ENCODE measurements around the gene LRRC36. TPM values are rescaled to one million over a fixed set of nuclear protein-coding genes. Genes with fewer than 3 reads are reported as not detected.

LRRC36 gene
- total RNA-seq, 1 donor from 2014 or later = 0.69 TPM

DNA sequence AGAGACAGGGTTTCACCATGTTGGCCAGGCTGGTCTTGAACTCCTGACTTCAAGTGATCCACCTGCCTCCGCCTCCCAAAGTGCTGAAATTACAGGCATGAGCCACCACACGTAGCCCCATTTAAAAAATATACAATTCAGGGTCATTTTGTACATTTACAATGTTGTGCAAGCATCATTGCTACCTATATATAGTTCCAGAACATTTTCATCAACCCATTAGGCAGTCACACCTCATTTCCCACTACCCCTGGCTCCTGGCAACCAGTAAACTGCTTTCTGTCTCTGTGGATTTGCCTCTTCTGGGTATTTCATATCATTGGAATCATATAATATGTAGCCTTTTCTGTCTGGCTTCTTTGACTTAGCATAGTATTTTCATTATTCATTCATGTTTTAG is 6.7 kb downstream of the LRRC36 start:
- intact Hi-C loops (cut with micrococcal nuclease) = no loop called here
- Mint-ChIP-seq H3K4me3 (no peak overlapping the region), H3K27ac (no peak overlapping the region), H3K27me3 (peaks cover 2% of the 10 kb centered on the region), H3K36me3 (ENCODE audit: low read depth) (no peaks in the 10 kb centered on the region), H3K9me3 (peaks cover 9% of the 10 kb centered on the region), H3K4me1 (no peaks in the 10 kb centered on the region)
- ATAC-seq (ENCODE audit: low read depth) = no peak
- POLR2A ChIA-PET = no interaction called here
- CTCF ChIA-PET = no interaction called here
- TF ChIP-seq, protein P1, sequence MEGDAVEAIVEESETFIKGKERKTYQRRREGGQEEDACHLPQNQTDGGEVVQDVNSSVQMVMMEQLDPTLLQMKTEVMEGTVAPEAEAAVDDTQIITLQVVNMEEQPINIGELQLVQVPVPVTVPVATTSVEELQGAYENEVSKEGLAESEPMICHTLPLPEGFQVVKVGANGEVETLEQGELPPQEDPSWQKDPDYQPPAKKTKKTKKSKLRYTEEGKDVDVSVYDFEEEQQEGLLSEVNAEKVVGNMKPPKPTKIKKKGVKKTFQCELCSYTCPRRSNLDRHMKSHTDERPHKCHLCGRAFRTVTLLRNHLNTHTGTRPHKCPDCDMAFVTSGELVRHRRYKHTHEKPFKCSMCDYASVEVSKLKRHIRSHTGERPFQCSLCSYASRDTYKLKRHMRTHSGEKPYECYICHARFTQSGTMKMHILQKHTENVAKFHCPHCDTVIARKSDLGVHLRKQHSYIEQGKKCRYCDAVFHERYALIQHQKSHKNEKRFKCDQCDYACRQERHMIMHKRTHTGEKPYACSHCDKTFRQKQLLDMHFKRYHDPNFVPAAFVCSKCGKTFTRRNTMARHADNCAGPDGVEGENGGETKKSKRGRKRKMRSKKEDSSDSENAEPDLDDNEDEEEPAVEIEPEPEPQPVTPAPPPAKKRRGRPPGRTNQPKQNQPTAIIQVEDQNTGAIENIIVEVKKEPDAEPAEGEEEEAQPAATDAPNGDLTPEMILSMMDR (IDR thresholded peaks at IDR 0.05) = no peak
- DNase-seq = no peak

DNA sequence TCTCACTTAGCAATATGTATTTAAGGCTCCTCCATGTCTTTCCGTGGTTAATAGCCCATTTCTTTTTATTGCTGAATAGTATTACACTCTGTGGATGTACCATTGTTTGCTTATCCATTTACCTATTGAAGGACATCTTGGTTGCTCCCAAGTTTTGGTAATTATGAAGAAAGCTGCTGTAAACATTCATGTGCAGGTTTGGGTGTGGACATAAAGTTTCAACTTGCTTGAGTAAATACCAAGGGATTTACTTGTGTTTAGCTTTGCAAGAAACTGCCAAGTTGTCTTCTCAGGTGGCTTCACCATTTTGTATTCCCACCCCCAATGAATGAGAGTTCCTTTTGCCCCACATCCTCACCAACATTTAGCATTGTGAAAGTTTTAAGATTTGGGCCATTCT is 9.5 kb downstream of the LRRC36 start:
- intact Hi-C loops (cut with micrococcal nuclease) = no loop called here
- TF ChIP-seq, protein P1 (IDR thresholded peaks at IDR 0.05) = no peak
- ChIA-PET POLR2A (no interaction called here), CTCF (no interaction called here)
- DNase-seq (no peak), ATAC-seq (ENCODE audit: low read depth) (no peak)
- H3K27ac Mint-ChIP-seq = no peak overlapping the region
- no peak overlapping the region for H3K4me3 Mint-ChIP-seq
- H3K27me3 Mint-ChIP-seq = peaks cover 5% of the 10 kb centered on the region
- H3K4me1 Mint-ChIP-seq = no peaks in the 10 kb centered on the region
- H3K9me3 Mint-ChIP-seq = peaks cover 9% of the 10 kb centered on the region
- no peaks in the 10 kb centered on the region for H3K36me3 Mint-ChIP-seq (ENCODE audit: low read depth)

DNA sequence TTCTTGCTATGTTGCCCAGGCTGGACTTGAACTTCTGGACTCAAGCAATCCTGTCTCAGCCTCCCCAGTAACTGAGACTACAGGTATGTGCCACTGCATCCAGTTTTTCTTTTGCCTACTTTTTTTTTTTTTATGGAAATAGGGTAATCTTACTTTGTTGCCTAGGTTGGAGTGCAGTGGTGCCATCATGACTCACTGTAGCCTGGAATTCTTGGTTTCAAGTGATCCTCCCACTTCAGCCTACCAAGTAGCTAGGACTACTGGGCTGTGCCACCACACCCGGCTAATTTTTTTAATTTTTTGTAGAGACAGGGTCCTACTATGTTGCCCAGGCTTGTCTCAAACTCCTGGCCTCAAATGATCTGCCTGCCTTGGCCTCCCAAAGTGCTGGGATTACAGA is 10.0 kb downstream of the LRRC36 start:
- H3K9me3 Mint-ChIP-seq = peaks cover 9% of the 10 kb centered on the region
- ATAC-seq (ENCODE audit: low read depth) = no peak
- H3K4me3 Mint-ChIP-seq = no peak overlapping the region
- H3K27ac Mint-ChIP-seq = no peak overlapping the region
- no peaks in the 10 kb centered on the region for H3K4me1 Mint-ChIP-seq
- peaks cover 5% of the 10 kb centered on the region for H3K27me3 Mint-ChIP-seq
- ChIA-PET CTCF (no interaction called here), POLR2A (no interaction called here)
- DNase-seq = no peak
- H3K36me3 Mint-ChIP-seq (ENCODE audit: low read depth) = no peaks in the 10 kb centered on the region
- intact Hi-C loops (cut with micrococcal nuclease) = no loop called here
- TF ChIP-seq, protein P1 (IDR thresholded peaks at IDR 0.05) = no peak

DNA sequence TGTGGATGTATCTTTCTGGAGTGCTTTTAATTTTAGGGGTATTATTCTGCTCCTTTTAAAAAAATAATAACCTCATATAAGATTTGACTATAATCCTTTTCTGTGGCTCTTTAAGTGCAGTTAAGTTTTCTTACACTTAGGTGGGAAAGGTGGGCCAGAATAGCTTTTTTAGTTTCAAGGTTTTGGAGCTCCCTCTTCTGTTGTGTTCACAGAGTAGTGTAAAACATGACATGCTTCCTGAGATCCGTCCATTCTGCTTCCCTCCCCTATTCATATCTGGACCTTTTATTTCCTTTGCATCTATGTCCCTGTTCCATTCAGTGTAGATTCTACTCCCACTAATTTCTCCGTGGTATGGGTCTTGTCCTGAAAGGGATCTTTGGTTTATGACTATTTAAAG is 12.8 kb downstream of the LRRC36 start:
- intact Hi-C loops (cut with micrococcal nuclease) = no loop called here
- no peaks in the 10 kb centered on the region for H3K4me1 Mint-ChIP-seq
- no peak overlapping the region for H3K27ac Mint-ChIP-seq
- no peak overlapping the region for H3K4me3 Mint-ChIP-seq
- no peak for DNase-seq
- TF ChIP-seq, protein P1 (IDR thresholded peaks at IDR 0.05) = no peak
- H3K9me3 Mint-ChIP-seq = peaks cover 9% of the 10 kb centered on the region
- peaks cover 3% of the 10 kb centered on the region for H3K27me3 Mint-ChIP-seq
- ATAC-seq (ENCODE audit: low read depth) = no peak
- CTCF ChIA-PET = interaction anchor here (1.4 kb wide), 1 partner anchor 79 kb away, joined by 7 read pairs; no protein-coding TSS in a partner anchor
- H3K36me3 Mint-ChIP-seq (ENCODE audit: low read depth) = no peaks in the 10 kb centered on the region
- POLR2A ChIA-PET = no interaction called here

DNA sequence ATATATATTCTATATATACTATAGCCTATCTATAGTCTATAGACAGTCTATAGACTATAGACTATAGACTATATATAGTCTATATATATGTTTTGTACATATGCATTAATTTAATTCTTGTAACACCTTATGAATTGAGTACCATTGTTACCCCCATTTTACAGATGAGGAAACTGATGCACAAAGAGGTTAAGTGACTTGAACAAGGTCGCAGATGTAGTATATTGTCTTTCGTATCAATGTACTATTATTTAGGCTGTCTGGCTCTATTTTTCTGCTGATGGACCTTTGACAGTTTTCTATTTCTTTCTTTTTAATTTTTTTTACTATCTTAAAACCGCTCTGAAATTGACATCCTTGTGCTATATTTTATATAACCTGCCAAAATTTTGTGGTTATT is 14.6 kb downstream of the LRRC36 start:
- DNase-seq = no peak
- H3K36me3 Mint-ChIP-seq (ENCODE audit: low read depth) = no peaks in the 10 kb centered on the region
- no peak overlapping the region for H3K27ac Mint-ChIP-seq
- CTCF ChIA-PET = no interaction called here
- TF ChIP-seq, protein P1 (IDR thresholded peaks at IDR 0.05) = no peak
- H3K4me3 Mint-ChIP-seq = no peak overlapping the region
- no peak for ATAC-seq (ENCODE audit: low read depth)
- intact Hi-C loops (cut with micrococcal nuclease) = no loop called here
- H3K27me3 Mint-ChIP-seq = peaks cover 5% of the 10 kb centered on the region
- POLR2A ChIA-PET = no interaction called here
- H3K4me1 Mint-ChIP-seq = no peaks in the 10 kb centered on the region
- H3K9me3 Mint-ChIP-seq = no peaks in the 10 kb centered on the region

All from activated B cell treated with CpG ODN at 0.5 μM for 24 hours (primary cell).